HG03571 (cell line): ENCODE measurements around the gene CPED1.
"Not testable (repeated sequence)": the region's sequence is repeated elsewhere in the genome, so short reads cannot be mapped to it uniquely, and the experiment has no call there.

ENCODE experiments used
- ATAC-seq: cut with Tn5 transposase; IDR thresholded peaks from one replicate; pipeline ENCODE4 v1.9.1; 2021; ENCODE audit not compliant: unreplicated experiment

CPED1 gene

GRCh38 chr7:121038717-121039509 lies 50.4 kb downstream of the CPED1 start:
- ATAC-seq = no peak

- no peak for ATAC-seq
These were observed 51.0 kb downstream of the CPED1 start for GRCh38 chr7:121039510-121039822.

GRCh38 chr7:121039994-121040393 lies 51.5 kb downstream of the CPED1 start:
- no peak for ATAC-seq

GRCh38 chr7:121041516-121042148 lies 53.1 kb downstream of the CPED1 start:
- ATAC-seq = no peak

GRCh38 chr7:121042195-121042594 lies 53.7 kb downstream of the CPED1 start:
- ATAC-seq = no peak

GRCh38 chr7:121042899-121043298 lies 54.4 kb downstream of the CPED1 start:
- ATAC-seq = no peak

GRCh38 chr7:121043314-121044234 lies 55.1 kb downstream of the CPED1 start:
- no peak for ATAC-seq

- no peak for ATAC-seq
These were observed 56.6 kb downstream of the CPED1 start for GRCh38 chr7:121045090-121045489.

GRCh38 chr7:121046009-121046408 lies 57.5 kb downstream of the CPED1 start:
- no peak for ATAC-seq

GRCh38 chr7:121046893-121047468 lies 58.5 kb downstream of the CPED1 start:
- no peak for ATAC-seq

- no peak for ATAC-seq
These were observed 59.7 kb downstream of the CPED1 start for GRCh38 chr7:121048195-121048594.

GRCh38 chr7:121049028-121049791 lies 60.7 kb downstream of the CPED1 start:
- ATAC-seq = no peak

- no peak for ATAC-seq
These were observed 61.4 kb downstream of the CPED1 start for GRCh38 chr7:121049897-121050296.

- no peak for ATAC-seq
These were observed 64.7 kb downstream of the CPED1 start for GRCh38 chr7:121053219-121053618.

GRCh38 chr7:121054925-121055324 lies 66.4 kb downstream of the CPED1 start:
- no peak for ATAC-seq

- no peak for ATAC-seq
These were observed 69.4 kb downstream of the CPED1 start for GRCh38 chr7:121057878-121058277.

- no peak for ATAC-seq
These were observed 70.5 kb downstream of the CPED1 start for GRCh38 chr7:121058975-121059374.

- ATAC-seq = not testable (repeated sequence)
These were observed 71.5 kb downstream of the CPED1 start for GRCh38 chr7:121059979-121060509.

GRCh38 chr7:121061677-121062582 lies 73.4 kb downstream of the CPED1 start:
- ATAC-seq = no peak
